GM19467 (cell line): ENCODE measurements around the gene MEP1B.

Source experiments
- ATAC-seq: cut with Tn5 transposase; IDR thresholded peaks from one replicate; pipeline ENCODE4 v1.9.1; 2021; ENCODE audit warnings: mild to moderate bottlenecking, moderate library complexity; ENCODE audit not compliant: unreplicated experiment

MEP1B gene

GRCh38 chr18:32262092-32262491 lies 72.3 kb downstream of the MEP1B start:
- no peak for ATAC-seq

GRCh38 chr18:32264401-32264800 lies 74.6 kb downstream of the MEP1B start:
- no peak for ATAC-seq

DNA sequence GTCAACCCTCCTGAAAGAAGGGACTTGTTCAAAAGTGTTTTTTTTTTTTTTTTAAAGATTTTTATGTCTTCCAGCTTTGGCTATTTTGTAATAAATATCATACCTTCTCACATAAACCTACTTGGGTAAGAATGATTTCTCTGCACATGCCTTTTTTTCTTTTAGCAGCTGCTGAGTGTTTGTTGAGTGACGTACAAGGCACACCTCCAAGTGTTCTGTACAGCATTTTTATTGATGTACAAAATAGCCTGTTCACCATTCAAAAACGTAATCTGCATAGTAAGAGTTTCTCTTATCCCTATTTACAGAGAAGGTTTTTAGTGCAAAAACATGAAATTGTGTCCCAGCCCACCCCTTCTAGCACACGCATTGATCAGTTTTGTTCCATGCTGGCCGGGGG lies 77.6 kb downstream of the MEP1B start:
- ATAC-seq = no peak
